Measurements from ENCODE around the gene SEC23A. TPM values are rescaled to one million over a fixed set of nuclear protein-coding genes. Genes with fewer than 3 reads are reported as not detected.
"Not testable (repeated sequence)": the region's sequence is repeated elsewhere in the genome, so short reads cannot be mapped to it uniquely, and the experiment has no call there.

SEC23A gene
- polyA plus RNA-seq, 4 donors = 60.3 to 68.4 (median 65.0) TPM

DNA sequence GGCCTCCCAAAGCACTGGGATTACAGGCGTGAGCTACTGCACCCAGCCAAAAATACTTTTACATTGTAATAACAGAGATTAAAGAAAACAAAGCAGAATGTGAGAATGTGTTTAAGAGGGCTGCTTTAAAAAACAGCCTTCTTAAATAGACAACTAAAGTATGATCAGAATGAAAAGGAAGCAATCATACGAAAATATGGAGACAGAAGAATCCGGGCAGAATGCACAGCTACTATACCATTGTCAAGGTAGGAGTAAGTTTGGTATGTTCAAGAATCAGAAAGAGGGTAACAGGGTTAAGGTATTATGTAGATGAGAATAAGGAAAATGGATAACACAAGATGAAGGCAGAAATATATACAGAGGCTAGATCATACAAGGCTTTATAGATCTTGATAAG lies 8.5 kb downstream of the SEC23A start:
- DNase-seq (ENCODE audit: low read depth in 4 of 4, low spot score in 3 of 4) = no peak

DNA sequence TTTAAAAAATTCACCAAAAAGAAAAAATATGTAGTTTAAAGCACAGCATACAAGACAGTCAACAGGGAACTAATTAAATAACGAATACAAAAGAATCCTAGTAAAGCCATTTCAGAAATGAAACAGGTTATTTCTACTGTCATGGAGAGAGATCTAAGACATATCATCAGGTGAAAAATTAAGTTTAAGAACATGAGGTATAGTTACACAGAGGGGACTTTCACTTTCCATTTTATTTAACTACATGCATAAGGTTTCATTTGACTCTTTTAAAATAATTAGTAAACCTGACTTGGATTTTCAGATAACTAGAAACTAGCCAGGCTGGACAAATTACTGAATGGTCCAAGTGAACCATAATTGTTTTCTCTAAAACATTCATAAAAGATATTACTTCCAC lies 11.3 kb downstream of the SEC23A start:
- DNase-seq (ENCODE audit: low read depth in 4 of 4, low spot score in 3 of 4) = no peak

DNA sequence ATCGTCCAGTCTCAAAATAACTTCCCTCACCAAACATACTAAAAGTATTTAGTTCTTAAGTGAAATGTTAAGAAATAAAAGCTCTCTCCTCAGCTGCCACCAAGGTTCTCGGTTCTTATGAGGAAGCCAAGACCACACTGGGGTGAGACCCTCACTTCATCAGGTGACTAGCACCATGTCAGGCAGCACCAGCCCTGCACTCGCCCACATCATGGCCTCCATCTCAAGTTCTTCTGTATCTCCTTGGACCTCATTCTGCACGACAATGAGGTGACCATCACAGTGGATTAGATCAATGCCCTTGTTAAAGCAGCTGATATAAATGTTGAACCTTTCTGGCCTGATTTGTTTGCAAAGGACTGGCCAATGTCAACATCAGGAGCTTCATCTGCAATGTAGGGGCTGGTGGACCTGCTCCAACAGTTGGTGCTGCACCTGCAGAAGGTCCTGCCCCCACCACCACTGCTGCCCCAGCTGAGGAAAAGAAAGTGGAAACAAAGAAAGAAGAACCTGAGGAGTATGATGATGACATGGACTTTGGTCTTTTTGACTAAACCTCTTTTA lies 12.4 kb downstream of the SEC23A start:
- no peak for DNase-seq (ENCODE audit: low read depth in 4 of 4, low spot score in 3 of 4)

DNA sequence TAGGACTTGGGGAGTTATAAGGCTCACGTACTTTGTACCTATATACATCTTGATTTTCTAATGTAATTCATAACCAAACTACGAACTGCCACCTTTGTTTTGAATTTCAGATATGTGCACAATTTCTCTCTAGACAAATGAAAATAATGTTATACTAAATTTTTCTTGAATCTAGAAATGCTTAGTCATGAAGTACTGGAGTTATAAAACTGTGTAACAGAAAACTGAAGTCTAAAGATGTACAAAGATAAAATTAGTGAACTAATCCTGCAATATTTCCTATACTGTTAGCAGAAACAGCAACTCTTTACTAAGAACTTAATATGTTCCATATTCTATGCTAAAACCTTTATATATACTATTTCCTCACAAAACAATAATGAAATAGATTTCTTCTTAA lies 15.5 kb downstream of the SEC23A start:
- no peak for DNase-seq (ENCODE audit: low read depth in 4 of 4, low spot score in 3 of 4)

DNA sequence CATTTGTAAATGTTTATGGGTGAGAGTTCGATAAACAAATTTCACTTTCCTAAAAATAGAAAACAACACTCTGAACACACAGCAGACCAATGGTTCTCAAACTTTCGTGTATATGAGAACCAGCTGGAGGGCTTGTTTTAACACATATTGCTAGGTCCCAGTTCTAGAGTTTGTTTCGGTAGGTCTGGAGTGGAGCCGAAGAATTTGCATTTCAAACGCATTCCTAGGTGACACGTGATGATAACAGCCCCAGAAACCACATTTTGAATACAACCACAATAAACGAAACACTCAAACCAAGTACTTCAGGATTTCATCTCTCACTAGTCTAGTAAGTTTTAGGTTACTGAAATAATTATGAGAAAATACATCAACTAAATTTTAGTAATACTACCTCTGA lies 17.1 kb downstream of the SEC23A start:
- DNase-seq (ENCODE audit: low read depth in 4 of 4, low spot score in 3 of 4) = no peak

DNA sequence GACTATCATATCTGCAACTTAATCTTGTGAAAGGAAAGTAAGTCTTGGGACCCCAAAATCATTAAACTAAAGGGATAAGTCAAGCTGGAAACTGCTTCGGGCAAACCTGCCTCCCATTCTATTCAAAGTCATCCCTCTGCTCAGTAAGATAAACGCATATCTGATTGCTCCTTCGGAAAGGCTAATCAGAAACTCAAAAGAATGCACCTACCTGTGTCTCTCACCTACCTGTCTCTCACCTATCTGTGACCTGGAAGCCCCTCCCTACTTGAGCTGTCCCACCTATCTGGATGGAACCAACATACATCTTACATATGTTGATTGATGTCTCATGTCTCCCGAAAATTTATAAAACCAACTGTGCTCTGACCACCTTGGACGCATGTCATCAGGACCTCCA lies 19.9 kb downstream of the SEC23A start:
- no peak for DNase-seq (ENCODE audit: low read depth in 4 of 4, low spot score in 3 of 4)

DNA sequence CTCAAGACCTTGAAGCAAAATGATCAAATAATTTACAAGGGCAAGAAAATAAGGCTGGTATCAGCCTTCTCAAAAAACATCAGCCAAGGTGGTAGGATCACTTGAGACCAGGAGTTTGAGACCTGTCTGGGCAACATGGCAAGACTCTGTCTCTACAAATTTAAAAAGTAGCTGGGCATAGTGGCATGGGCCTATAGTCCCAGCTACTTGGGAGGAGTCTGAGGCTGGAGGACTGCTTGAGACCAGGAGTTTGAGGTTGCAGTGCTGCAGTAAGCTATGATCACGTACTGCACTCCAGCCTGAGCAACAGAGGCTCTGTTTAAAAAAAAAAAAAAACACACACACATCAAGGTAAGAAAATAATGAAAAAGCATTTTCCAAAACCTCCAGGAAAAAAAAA lies 22.1 kb downstream of the SEC23A start:
- DNase-seq (ENCODE audit: low read depth in 4 of 4, low spot score in 3 of 4) = no peak

DNA sequence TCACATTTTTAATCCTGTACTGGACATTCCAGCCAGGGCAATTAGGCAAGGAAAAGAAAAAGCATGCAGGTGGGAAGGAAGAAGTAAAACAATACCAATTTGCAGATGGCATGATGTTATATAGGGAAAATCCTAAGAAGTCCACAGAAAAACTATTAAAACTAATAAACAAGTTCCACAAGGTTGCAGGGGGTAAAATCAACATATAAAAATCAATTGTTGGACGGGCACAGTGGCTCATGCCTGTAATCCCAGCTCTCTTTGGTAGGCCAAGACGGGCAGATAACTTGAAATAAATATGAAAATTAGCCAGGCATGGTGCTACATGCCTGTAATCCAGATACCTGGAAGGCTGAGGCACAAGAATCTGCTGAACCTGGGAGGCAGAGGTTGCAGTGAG lies 31.9 kb downstream of the SEC23A start:
- no peak for DNase-seq (ENCODE audit: low read depth in 4 of 4, low spot score in 3 of 4)

DNA sequence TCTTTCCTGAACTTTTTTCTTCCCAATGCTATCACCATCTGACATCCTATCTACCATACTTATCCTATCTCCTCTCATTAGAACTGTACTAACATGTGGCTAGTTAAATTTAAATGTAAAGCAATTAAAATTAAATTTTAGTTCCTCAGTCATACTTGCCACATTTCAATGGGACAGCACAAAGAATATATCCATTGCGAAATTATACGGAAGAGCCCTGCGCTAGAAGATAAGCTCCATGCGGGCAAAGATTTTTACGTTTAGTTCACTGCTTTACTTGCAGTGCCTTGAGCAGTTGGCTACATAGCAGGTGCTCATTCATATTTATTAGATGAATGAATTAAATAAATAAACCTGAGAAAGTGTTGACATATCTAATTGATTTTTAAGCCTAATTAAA lies 33.1 kb downstream of the SEC23A start:
- DNase-seq (ENCODE audit: low read depth in 4 of 4, low spot score in 3 of 4) = no peak

DNA sequence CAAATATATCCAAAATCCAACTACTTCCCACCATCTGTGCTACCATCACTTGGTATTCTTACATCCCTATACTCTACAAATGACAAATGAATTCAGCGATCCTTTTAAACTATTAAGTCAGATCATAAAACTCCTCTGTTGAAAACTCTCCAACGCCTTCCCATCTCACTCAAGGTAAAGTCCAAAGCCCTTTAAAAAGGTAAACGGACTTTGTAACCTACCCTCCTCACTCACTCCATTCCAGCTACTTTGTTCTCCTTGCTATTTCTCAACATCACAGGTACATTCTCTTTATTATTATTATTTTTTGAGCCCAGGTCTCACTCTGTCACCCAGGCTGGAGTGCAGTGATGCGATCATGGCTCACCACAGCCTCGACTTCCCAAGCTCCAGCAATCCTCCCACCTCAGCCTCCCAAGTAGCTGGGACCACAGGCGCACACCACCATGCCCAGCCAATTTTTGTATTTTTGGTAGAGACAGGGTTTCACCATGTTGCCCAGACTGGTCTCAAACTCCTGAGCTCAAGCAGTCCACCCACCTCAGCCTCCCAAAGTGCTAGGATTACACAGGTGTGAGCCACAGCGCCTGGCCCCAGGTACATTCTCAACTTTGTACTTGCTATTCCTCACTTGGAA lies 33.7 kb downstream of the SEC23A start:
- DNase-seq (ENCODE audit: low read depth in 4 of 4, low spot score in 3 of 4) = not testable (repeated sequence)

DNA sequence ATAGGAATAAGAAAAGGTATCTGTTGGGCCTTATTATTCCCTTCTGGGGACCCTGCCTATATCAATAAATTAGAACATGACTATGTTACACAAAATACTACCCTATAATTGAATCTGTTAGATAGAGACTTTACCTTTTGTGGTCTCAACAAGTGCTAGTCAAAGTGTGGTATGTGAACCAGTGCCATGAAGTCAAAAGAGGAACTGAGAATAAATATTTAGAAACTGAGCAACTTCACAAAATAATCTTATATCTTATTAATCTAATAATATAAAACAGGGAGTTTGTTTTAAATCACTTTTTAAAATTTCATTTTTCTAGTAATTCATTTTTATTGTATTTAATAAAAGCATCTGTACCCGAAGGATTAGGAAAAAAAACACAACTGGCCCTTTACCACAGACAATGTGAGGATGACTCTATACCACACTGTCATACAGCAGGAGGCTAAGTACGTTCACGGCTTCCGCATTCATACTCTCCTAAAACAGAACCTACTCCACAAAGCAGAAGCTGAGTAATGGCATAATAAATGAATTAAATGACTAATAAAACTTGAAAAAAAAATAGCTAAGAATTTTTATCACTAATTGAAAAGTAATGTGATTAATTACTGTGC lies 42.1 kb downstream of the SEC23A start:
- DNase-seq (ENCODE audit: low read depth in 4 of 4, low spot score in 3 of 4) = no peak

DNA sequence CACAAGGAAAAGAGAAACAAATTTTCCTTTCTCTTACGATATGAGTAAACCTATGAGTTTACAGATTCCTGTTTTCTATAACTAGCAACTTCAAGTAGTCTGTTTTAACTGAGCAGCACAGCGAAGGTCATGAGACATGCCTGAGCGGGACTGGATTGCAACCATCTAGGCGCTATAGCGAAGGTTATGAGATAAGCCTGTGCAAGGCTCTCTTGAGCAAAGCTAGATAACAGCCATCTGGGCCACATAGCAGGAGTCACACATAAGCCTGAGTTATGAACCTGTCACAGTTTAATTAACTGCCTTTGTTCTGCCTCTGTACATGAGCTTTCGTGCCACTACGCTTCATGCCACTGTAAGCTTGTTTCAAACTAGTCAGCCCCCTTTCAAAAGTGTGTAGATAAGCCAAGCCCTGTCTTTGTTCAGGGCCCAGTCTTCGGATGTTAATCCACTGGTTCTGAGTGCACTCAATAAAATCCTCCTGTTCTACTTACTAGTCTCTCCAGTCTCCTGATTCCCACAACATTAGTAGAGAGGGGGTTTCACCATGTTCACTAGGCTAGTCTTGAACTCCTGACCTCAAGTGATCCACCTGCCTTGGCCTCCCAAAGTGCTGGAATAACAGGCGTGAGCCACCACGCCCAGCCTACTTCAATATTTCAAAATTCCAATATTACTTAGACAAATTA lies 47.1 kb downstream of the SEC23A start:
- DNase-seq (ENCODE audit: low read depth in 4 of 4, low spot score in 3 of 4) = no peak

DNA sequence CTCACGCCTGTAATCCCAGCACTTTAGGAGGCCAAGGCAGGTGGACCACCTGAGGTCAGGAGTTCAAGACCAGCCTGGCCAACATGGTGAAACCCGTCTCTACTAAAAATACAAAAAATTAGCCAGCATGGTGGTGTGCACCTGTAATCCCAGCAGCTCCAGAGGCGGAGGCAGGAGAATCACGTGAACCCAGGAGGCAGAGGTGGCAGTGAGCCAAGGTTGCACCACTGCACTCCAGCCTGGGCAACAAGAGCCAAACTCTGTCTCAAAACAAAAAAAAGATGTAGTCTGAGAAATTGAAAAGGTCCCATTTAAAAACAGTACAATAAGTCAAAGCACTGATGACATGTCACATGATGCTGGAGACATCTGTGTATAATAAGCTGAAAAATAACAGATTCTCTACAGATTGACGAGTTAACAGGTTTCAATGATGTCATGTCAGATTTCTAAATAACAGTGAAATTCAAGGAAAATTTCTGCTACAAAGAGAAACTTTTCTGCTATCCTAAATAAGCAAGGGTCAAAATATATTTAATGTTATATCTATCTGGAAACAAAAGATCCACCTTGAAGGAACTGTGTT lies 50.1 kb downstream of the SEC23A start:
- not testable (repeated sequence) for DNase-seq (ENCODE audit: low read depth in 4 of 4, low spot score in 3 of 4)

DNA sequence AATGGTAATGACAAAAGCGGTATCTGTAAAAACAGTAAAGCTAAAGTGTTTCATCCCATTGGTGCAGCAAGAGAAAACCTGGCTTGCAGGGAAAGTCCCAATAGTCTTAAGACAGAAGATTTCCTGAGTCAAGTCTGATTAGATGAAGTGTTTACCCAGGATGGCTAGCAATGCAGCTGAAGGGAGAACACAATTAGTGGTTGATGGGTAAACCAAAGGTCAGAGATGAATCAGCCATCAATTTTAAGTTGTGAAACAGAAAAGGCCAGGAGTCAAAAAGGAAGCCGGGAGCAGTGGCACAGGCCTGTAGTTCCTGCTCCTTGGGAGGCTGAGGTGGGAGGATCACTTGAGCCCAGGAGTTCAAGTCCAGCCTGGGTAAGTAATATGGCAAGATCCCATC lies 52.6 kb downstream of the SEC23A start:
- no peak for DNase-seq (ENCODE audit: low read depth in 4 of 4, low spot score in 3 of 4)

DNA sequence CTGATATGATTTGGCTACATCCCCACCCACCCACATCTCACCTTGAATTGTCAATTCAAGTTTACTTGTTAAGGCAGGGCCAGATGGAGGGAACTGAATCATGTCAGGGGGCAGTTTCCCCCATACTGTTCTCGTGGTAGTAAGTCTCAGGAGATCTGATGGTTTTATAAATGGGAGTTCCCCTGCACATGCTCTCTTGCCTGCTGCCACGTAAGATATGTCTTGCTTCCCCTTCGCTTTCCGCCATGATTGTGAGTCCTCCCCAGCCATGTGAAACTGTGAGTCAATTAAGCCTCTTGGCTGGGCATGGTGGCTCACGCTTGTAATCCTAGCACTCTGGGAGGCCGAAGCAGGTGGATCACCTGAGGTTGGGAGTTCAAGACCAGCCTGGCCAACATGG lies 57.1 kb downstream of the SEC23A start:
- not testable (repeated sequence) for DNase-seq (ENCODE audit: low read depth in 4 of 4, low spot score in 3 of 4)

DNA sequence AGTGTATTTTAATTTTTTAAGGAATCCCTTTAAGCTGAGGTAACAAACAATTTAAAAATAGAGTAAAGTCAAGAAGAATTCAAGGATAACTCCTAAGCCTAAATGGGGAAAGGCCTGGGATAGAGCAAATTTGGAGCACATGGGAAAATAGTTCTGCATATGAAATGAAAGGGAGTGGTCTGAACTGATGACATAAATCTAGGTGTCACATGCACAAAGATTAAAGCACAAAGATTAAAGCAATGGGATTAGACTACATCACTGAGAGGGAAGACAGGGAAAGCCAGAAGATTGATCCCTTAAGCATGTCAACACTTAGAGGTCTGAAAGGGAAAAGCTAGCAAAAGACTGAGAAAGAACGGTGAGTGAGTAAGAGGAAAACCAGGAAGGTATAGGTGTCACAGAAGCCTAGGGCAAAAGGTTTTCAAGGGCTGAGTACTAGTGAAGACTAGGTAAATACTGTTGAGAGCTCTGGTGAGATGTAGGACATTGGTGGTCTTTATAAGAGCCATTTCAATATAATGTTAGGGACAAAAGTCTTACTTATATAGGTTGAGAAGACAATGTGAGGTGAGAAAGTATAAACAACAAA lies 59.6 kb downstream of the SEC23A start:
- no peak for DNase-seq (ENCODE audit: low read depth in 4 of 4, low spot score in 3 of 4)

DNA sequence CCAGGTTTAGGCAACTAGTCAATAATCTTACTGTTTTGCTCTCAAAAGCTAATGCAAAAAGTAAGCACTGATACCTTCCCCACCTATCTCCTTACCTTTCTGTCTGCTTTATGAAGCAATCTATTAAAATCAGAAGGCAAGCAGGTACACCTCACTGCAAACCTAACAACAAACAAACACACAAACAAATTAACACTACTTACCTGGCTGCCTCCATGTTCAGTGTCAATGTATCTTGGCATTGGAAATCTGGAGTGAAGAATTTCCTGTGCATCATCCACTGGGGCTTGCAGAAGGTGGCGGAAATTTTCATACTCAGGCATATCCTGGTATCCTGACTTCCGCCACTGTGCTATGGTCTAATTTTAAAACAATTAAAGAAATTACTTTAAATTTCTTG lies 62.5 kb downstream of the SEC23A start:
- DNase-seq (ENCODE audit: low read depth in 4 of 4, low spot score in 3 of 4) = no peak

DNA sequence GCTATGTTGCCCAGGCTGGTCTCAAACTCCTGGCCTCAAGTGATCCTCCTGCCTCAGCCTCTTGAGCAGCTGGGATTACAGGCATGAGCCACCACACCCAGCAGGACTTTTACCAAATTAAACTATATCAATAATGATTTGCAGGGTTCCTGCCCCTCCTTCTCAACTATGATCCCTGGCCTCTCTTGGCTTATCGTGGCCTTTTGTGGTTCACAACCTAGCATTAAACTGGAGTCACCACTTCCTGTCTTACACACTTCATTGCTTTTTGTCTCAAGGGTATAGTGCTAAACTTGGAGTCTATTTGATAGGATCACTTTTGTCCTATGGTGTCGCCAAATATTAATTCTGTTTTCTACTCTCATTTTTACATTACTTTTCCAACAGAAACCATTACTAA lies 64.5 kb downstream of the SEC23A start:
- no peak for DNase-seq (ENCODE audit: low read depth in 4 of 4, low spot score in 3 of 4)

DNA sequence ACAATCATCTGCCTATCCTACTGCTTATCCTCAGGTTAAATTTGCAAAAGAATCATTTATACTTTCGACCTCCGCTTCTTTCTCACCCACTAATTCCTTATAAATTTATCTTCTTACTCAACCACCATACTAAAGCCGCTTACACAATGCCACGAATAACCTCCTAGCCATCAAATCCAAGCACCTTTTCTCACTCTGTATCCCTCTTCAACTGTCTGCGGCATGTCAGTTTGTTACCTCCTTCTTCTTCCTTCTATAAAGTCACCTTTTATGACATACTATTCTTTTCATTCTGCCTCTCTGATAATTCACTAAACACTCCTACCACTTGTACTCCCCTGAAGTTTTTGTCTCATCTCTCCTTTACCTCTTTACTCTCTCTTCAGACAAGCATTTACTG lies 66.3 kb downstream of the SEC23A start:
- no peak for DNase-seq (ENCODE audit: low read depth in 4 of 4, low spot score in 3 of 4)

DNA sequence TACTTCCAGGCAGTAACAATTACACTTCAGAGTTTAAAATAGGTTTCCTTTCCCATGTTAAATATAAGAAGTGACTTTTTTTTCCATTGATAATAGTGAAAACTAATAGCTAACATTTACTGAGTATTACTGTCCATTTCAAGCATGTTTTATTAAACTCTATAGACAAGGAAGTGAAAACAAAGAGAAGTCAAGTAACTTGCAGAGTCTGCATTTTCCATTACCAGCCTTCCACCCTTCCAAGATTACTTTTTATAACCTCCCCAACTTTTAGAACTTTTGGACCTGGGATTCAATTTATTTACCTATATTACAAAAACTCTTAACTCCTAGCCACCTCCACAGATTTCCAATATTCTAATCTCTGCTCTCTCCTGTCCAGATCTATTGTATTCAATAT lies 67.7 kb downstream of the SEC23A start:
- no peak for DNase-seq (ENCODE audit: low read depth in 4 of 4, low spot score in 3 of 4)

All from right renal pelvis (tissue), 4 donors.